Coronary artery (tissue), 2 donors: ENCODE results near the gene CDH4.

ENCODE experiments used
- DNase-seq: peaks from one replicate; pipeline ENCODE4 v3.0.0-alpha.2; 2017; ENCODE audit warnings: low spot score
- H3K27ac ChIP-seq, 2 donors: fragments of 200-600 bp; sonication (generic); one replicate each; pipeline ENCODE4 v1.5.1; 2016 to 2019
- H3K4me3 ChIP-seq: fragments of 200-600 bp; sonication (generic); 2 replicates; pipeline ENCODE4 v1.5.1; 2016; ENCODE audit warnings: mild to moderate bottlenecking, moderate library complexity
- TF ChIP-seq, protein P1 (sequence below): fragments of 200-600 bp; sonication (generic); IDR thresholded peaks from one replicate; pipeline ENCODE4 v1.5.1; 2019; ENCODE audit warnings: antibody characterized with exemption

The CDH4 gene

DNA sequence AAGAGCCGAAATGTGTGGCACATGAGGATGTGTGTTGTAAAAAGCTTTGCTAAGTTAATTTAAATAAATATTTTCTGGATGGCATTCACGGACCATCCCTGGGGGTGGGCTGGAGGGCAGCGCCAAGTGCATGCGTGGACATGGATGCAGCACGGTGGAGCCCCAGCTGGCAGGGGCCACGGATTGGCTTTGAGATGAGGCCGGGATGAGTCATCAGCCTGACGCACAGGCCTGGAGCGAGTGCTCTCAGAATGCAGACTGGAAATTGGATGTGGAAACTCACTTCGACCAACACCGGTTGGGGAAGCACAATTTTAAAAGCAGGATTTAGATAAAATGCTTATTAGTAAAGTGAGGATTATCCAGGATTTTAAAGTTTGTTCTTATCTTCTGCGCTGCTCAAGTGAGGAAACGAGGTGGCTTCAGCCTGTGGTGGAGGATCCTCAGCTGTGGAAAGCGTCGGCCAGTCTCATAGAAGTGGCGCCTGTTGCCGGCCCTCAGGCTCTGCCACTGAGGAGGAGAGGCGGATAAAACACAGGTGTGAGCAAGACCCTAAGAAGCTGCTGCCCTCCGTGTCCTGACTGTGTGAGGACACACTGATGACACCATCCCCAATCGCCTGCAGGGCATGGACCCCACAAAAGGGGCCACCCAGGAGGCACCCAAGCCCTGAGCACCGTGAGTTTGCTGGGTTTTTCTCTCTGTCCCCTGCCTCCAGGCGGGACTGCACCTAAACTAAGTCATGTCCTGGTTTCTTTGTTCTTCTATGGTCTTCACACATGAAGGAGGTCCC is 279.7 kb downstream of the CDH4 start:
- DNase-seq = no peak
- TF ChIP-seq, protein P1, sequence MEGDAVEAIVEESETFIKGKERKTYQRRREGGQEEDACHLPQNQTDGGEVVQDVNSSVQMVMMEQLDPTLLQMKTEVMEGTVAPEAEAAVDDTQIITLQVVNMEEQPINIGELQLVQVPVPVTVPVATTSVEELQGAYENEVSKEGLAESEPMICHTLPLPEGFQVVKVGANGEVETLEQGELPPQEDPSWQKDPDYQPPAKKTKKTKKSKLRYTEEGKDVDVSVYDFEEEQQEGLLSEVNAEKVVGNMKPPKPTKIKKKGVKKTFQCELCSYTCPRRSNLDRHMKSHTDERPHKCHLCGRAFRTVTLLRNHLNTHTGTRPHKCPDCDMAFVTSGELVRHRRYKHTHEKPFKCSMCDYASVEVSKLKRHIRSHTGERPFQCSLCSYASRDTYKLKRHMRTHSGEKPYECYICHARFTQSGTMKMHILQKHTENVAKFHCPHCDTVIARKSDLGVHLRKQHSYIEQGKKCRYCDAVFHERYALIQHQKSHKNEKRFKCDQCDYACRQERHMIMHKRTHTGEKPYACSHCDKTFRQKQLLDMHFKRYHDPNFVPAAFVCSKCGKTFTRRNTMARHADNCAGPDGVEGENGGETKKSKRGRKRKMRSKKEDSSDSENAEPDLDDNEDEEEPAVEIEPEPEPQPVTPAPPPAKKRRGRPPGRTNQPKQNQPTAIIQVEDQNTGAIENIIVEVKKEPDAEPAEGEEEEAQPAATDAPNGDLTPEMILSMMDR = no peak
- no peak overlapping the region for H3K27ac ChIP-seq
- H3K4me3 ChIP-seq = no peak overlapping the region

DNA sequence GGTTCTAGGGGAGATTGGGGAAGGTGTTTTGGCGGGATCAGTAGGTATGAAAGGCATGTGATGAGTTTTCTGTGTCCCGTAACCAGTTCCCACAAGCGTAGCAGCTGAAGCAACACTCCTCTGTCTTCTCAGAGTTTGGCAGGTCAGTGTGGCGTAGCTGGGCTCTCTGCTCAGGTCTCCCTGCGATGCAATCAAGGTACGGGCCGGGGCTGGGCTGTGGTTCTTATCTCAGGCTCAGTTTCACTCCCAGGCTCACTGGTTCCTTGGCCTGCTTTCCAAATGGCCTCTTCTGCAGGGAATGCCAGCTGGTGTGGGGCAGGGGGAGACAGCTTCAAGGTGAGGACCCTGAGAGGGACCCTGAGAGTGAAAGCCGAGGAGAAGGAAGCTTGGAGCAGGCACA is 280.7 kb downstream of the CDH4 start:
- DNase-seq = no peak
- Histone ChIP-seq H3K27ac (no peak overlapping the region), H3K4me3 (no peak overlapping the region)
- TF ChIP-seq, protein P1 = no peak

DNA sequence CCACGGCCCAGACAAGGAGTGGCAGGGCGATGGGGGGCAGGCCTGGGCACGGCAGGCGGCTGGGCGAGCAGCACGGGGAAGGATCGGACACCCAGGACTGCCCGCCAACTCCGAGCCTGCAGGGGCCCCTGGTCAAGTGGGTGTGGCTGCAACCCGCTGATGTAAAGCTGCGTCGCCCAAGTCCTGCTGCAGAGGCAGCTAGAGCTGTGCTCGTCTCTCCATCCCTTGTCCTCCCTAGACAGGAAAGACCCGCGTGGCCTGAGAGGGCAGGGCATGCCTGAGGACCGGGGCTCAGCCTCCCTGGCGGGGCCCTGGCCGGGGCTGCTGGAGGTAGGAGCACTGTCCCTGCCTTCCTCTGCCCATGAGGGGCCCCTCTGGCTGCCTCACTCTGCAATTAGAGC is 281.2 kb downstream of the CDH4 start:
- no peak overlapping the region for H3K27ac ChIP-seq
- TF ChIP-seq, protein P1 = no peak
- no peak overlapping the region for H3K4me3 ChIP-seq
- no peak for DNase-seq

DNA sequence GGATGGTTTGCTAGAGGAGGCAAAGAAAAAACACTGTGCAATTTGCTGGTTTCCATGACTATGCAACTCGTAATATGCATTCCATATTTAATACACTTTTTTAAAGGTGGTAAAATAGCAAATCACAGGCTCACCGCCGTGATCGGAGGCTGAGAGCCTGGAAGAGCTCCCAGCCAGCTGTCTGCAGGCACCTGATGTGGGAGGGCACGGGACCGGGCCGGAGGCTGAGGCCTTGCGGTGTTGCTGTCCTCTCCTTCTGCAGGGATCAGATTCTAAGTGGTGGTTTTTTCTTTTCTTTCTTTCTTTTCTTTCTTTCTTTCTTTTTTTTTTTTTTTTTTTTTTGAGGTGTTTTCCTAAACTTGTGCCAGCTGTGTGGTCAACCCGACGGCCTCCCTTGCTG is 282.3 kb downstream of the CDH4 start:
- no peak for DNase-seq
- H3K4me3 ChIP-seq = no peak overlapping the region
- TF ChIP-seq, protein P1 = no peak
- no peak overlapping the region for H3K27ac ChIP-seq

DNA sequence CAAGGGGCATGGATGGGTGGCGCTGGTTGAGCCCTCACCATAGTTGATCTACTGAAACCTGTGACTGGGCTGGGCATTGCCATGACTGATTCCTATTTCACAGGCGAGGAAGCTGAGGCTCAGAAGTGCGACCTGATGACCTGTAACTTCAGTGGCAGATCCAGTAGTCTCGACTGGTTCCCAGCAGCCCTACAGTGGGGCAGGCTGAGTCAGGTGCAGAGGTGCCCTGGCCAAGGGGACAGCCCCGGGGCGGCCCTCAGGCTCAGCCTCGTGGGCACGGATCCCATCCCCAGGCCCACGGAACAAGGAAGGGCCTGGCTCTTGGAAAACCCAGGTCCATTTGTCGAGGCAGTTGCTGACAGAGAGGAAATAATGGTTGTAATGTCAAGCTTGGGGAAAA is 283.0 kb downstream of the CDH4 start:
- Histone ChIP-seq H3K27ac (no peak overlapping the region), H3K4me3 (no peak overlapping the region)
- TF ChIP-seq, protein P1 = no peak
- DNase-seq = no peak

DNA sequence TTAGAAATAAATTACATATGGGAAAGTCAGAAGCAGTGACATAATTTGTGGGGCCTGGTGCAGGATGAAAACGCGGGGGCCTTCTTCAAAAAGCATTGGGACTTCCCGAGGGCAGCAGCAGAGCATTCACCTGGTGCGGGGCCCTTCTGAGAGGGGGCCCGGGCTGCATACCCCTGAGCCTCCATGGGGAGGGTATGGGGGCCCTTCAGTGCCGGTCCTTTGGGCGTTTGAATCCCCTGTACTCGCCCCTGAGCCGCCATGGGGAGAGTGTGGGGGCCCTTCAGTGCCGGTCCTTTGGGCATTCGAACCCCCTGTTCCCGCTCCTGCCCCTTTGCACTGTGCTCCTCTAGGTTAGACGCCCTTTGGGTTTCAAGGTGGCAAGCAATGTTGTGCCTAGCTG is 283.5 kb downstream of the CDH4 start:
- DNase-seq = no peak
- TF ChIP-seq, protein P1 = no peak
- Histone ChIP-seq H3K27ac (no peak overlapping the region), H3K4me3 (no peak overlapping the region)

DNA sequence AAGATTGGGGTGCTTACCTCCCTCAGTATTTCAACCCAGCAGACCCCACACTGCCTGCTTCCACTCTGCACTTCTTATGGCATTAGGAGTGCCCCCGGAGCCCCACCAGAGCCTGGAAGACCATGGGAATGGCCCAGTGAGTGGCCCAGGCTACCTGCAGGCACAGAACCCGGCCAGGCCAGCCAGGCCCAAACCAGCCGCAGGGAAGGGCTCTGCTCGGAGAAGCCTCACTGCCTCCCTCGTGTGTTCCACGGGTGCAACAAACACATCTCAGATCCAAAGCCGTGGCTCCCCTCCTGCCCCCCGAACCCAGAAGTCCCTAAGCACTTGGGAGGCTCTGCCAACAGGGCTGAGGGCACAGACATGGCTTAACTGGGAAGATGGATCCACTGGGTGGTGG is 283.9 kb downstream of the CDH4 start:
- TF ChIP-seq, protein P1 = no peak
- Histone ChIP-seq H3K4me3 (no peak overlapping the region), H3K27ac (no peak overlapping the region)
- DNase-seq = no peak
